Measurements from ENCODE around the gene GRK4.

- TF ChIP-seq POLR2AphosphoS5 (IDR thresholded peaks at IDR 0.05) (no peak), POLR2A (IDR thresholded peaks at IDR 0.05) (no peak), CTCF (IDR thresholded peaks at IDR 0.05) (no peak)
Measured at GRCh38 chr4:2939383-2940243, 23.8 kb upstream of the GRK4 start.
